H9 (cell line): ENCODE results near the gene NFATC2IP. TPM values are rescaled to one million over a fixed set of nuclear protein-coding genes. Genes with fewer than 3 reads are reported as not detected.
A peak's percentile ranks its signal among the peaks of the same experiment; 100 is the strongest.

ENCODE experiments used
- DNase-seq: peaks from one replicate; pipeline ENCODE4 v3.0.0-alpha.2; 2017
- H2AFZ ChIP-seq: one replicate; pipeline ENCODE4 v1.6.1; 2013; ENCODE audit warnings: mild to moderate bottlenecking, low read length, control low read depth, moderate library complexity
- H2AK5ac ChIP-seq: 2 replicates; pipeline ENCODE4 v1.6.1; 2013; ENCODE audit warnings: low read length, control low read depth, mixed read lengths; ENCODE audit not compliant: insufficient read length
- H2BK120ac ChIP-seq: one replicate; pipeline ENCODE4 v1.6.1; 2013; ENCODE audit warnings: low read depth, mild to moderate bottlenecking, low read length, control low read depth, inconsistent platforms; ENCODE audit not compliant: poor library complexity, severe bottlenecking
- H2BK12ac ChIP-seq: 2 replicates; pipeline ENCODE4 v1.6.1; 2013; ENCODE audit warnings: low read length, control low read depth, mixed read lengths, low read depth; ENCODE audit not compliant: insufficient read length
- H2BK15ac ChIP-seq: 2 replicates; pipeline ENCODE4 v1.6.1; 2013; ENCODE audit warnings: low read depth, low read length, control low read depth
- H2BK20ac ChIP-seq: one replicate; pipeline ENCODE4 v1.6.1; 2013; ENCODE audit warnings: low read depth, mild to moderate bottlenecking, low read length, control low read depth, inconsistent platforms; ENCODE audit not compliant: poor library complexity, severe bottlenecking
- H2BK5ac ChIP-seq: 2 replicates; pipeline ENCODE4 v1.6.1; 2013; ENCODE audit warnings: low read length, control low read depth, mixed read lengths; ENCODE audit not compliant: insufficient read length
- H3K14ac ChIP-seq: 2 replicates; pipeline ENCODE4 v1.6.1; 2013; ENCODE audit warnings: low read length, control low read depth; ENCODE audit not compliant: insufficient read depth
- H3K18ac ChIP-seq: 2 replicates; pipeline ENCODE4 v1.6.1; 2013; ENCODE audit warnings: low read depth, mild to moderate bottlenecking, mixed read lengths, low read length, control low read depth; ENCODE audit not compliant: insufficient read length
- H3K23ac ChIP-seq: 2 replicates; pipeline ENCODE4 v1.6.1; 2013; ENCODE audit warnings: low read length, control low read depth, mixed read lengths, low read depth; ENCODE audit not compliant: insufficient read length
- H3K23me2 ChIP-seq: 2 replicates; pipeline ENCODE4 v1.6.1; 2013; ENCODE audit warnings: low read depth, mild to moderate bottlenecking, mixed read lengths, low read length, control low read depth; ENCODE audit not compliant: insufficient read length, poor library complexity, severe bottlenecking
- H3K27ac ChIP-seq: 2 replicates; pipeline ENCODE4 v1.5.1; 2013; ENCODE audit warnings: low read length, control low read depth, mixed read lengths, low read depth; ENCODE audit not compliant: insufficient read length
- H3K27me3 ChIP-seq: 2 replicates; pipeline ENCODE4 v1.6.1; 2013; ENCODE audit warnings: low read length, control low read depth, inconsistent platforms; ENCODE audit not compliant: insufficient read depth
- H3K4ac ChIP-seq: 2 replicates; pipeline ENCODE4 v1.6.1; 2013; ENCODE audit warnings: low read depth, mild to moderate bottlenecking, control low read depth, inconsistent platforms, low read length, moderate library complexity
- H3K4me1 ChIP-seq: 2 replicates; pipeline ENCODE4 v1.6.1; 2013; ENCODE audit warnings: low read length, control low read depth, inconsistent platforms; ENCODE audit not compliant: insufficient read depth
- H3K4me2 ChIP-seq: 2 replicates; pipeline ENCODE4 v1.6.1; 2013; ENCODE audit warnings: low read length, control low read depth, mixed read lengths; ENCODE audit not compliant: insufficient read length, insufficient read depth
- H3K56ac ChIP-seq: 2 replicates; pipeline ENCODE4 v1.6.1; 2013; ENCODE audit warnings: low read depth, mild to moderate bottlenecking, mixed read lengths, low read length, control low read depth; ENCODE audit not compliant: insufficient read length
- H3K79me1 ChIP-seq: 2 replicates; pipeline ENCODE4 v1.6.1; 2013; ENCODE audit warnings: low read depth, mild to moderate bottlenecking, moderate library complexity, low read length, control low read depth, inconsistent platforms; ENCODE audit not compliant: insufficient read depth, poor library complexity, severe bottlenecking
- H3K79me2 ChIP-seq: 2 replicates; pipeline ENCODE4 v1.6.1; 2013; ENCODE audit warnings: low read length, control low read depth, inconsistent platforms; ENCODE audit not compliant: insufficient read depth
- H3K9ac ChIP-seq: 2 replicates; pipeline ENCODE4 v1.6.1; 2013; ENCODE audit warnings: low read length, control low read depth, mixed read lengths; ENCODE audit not compliant: insufficient read length; ENCODE audit errors: extremely low read depth
- H3K9me3 ChIP-seq: one replicate; pipeline ENCODE4 v1.6.1; 2013; ENCODE audit warnings: low read depth, low read length, inconsistent platforms; ENCODE audit not compliant: control insufficient read depth
- H3T11ph ChIP-seq: one replicate; pipeline ENCODE4 v1.6.1; 2013; ENCODE audit warnings: mild to moderate bottlenecking, low read length, control low read depth, inconsistent platforms
- H4K20me1 ChIP-seq: one replicate; pipeline ENCODE4 v1.6.1; 2013; ENCODE audit not compliant: control insufficient read depth, insufficient read length, insufficient read depth
- H4K5ac ChIP-seq: 2 replicates; pipeline ENCODE4 v1.6.1; 2013; ENCODE audit warnings: low read depth, mild to moderate bottlenecking, mixed read lengths, low read length, control low read depth; ENCODE audit not compliant: insufficient read length
- H4K8ac ChIP-seq: replicated peaks from 2 replicates; pipeline ENCODE4 v1.6.1; 2013; ENCODE audit warnings: low read length, control low read depth, mixed read lengths, low read depth; ENCODE audit not compliant: insufficient read length
- H4K91ac ChIP-seq: 2 replicates; pipeline ENCODE4 v1.6.1; 2013; ENCODE audit warnings: low read depth, mild to moderate bottlenecking, moderate library complexity, mixed read lengths, low read length, control low read depth; ENCODE audit not compliant: insufficient read length
- H3K27ac Mint-ChIP-seq, 3 experiments: 2 replicates in 2 of 3; 3 replicates in 1 of 3; pipeline ENCODE4 v1.8.0; 2020 to 2021; ENCODE audit warnings: mixed read lengths in 3 of 3, mild to moderate bottlenecking in 1 of 3, moderate library complexity in 1 of 3
- H3K27me3 Mint-ChIP-seq: 2 replicates; pipeline ENCODE4 v1.8.0; 2021; ENCODE audit warnings: low read depth, mild to moderate bottlenecking, moderate library complexity, mixed read lengths
- H3K36me3 Mint-ChIP-seq, 3 experiments: 2 replicates in 2 of 3; 3 replicates in 1 of 3; pipeline ENCODE4 v1.8.0; 2020 to 2021; ENCODE audit warnings: low read depth in 3 of 3, mixed read lengths in 3 of 3; ENCODE audit not compliant: insufficient read depth in 1 of 3
- H3K4me1 Mint-ChIP-seq, 2 experiments: 2 replicates each; pipeline ENCODE4 v1.8.0; 2020; ENCODE audit warnings: mixed read lengths in 2 of 2
- H3K4me3 Mint-ChIP-seq, 2 experiments: 2 replicates in 1 of 2; 3 replicates in 1 of 2; pipeline ENCODE4 v1.8.0; 2020 to 2021; ENCODE audit warnings: mild to moderate bottlenecking in 2 of 2, mixed read lengths in 2 of 2, moderate library complexity in 1 of 2
- H3K9me3 Mint-ChIP-seq, 2 experiments: 2 replicates in 1 of 2; 3 replicates in 1 of 2; pipeline ENCODE4 v1.8.0; 2020; ENCODE audit warnings: mild to moderate bottlenecking in 2 of 2, mixed read lengths in 2 of 2, moderate library complexity in 1 of 2
- WGBS: extraction: QIAGEN DNeasy Blood & Tissue Kit; methylation state at CpG from one replicate; pipeline ENCODE4 v1.1.7; 2013; ENCODE audit warnings: missing lambda C conversion rate, low lambda C conversion rate, mixed read lengths; ENCODE audit not compliant: insufficient read length; ENCODE audit errors: extremely low coverage; 5-methylcytosine and 5-hydroxymethylcytosine counted together
- total RNA-seq: library from RNA; stranded (reverse); gene quantifications from 2 replicates; pipeline ENCODE4 v1.2.1, GENCODE V29; 2021
- TF ChIP-seq, protein P1 (sequence below): fragments of 200-600 bp; sonication (generic); conservative IDR thresholded peaks from 3 replicates; pipeline ENCODE4 v1.8.0; 2021; ENCODE audit warnings: antibody characterized with exemption, mild to moderate bottlenecking

NFATC2IP gene
- total RNA-seq, 1 experiment from 2014 or later = 73.8 TPM

GRCh38 chr16:28935924-28936783 is 14.6 kb upstream of the NFATC2IP start:
- TF ChIP-seq, protein P1, sequence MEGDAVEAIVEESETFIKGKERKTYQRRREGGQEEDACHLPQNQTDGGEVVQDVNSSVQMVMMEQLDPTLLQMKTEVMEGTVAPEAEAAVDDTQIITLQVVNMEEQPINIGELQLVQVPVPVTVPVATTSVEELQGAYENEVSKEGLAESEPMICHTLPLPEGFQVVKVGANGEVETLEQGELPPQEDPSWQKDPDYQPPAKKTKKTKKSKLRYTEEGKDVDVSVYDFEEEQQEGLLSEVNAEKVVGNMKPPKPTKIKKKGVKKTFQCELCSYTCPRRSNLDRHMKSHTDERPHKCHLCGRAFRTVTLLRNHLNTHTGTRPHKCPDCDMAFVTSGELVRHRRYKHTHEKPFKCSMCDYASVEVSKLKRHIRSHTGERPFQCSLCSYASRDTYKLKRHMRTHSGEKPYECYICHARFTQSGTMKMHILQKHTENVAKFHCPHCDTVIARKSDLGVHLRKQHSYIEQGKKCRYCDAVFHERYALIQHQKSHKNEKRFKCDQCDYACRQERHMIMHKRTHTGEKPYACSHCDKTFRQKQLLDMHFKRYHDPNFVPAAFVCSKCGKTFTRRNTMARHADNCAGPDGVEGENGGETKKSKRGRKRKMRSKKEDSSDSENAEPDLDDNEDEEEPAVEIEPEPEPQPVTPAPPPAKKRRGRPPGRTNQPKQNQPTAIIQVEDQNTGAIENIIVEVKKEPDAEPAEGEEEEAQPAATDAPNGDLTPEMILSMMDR = no peak
- peak overlapping the region; percentile 25 for H3K9ac ChIP-seq

More at GRCh38 chr16:28935924-28936783, 14.6 kb upstream of the NFATC2IP start:
- H2AFZ ChIP-seq = no peak overlapping the region
- Mint-ChIP-seq H3K4me1 (peaks cover 5 to 6% of the 10 kb centered on the region in 2 experiments), H3K27me3 (peaks cover 15% of the 10 kb centered on the region), H3K4me3 (peak overlapping the region; percentile 45 to 66), H3K36me3 (no peaks in the 10 kb centered on the region; a peak in 1 of 7 replicates), H3K27ac (peak overlapping the region in 1 of 3 experiments; percentile 40; a peak in 2 of 7 replicates), H3K9me3 (no peaks in the 10 kb centered on the region)
- H4K20me1 ChIP-seq = no peaks in the 10 kb centered on the region
- no peak overlapping the region for H3K27ac ChIP-seq
- H3T11ph ChIP-seq = no peak overlapping the region
- H3K23me2 ChIP-seq = peaks cover 5% of the 10 kb centered on the region
- peak; percentile 95 for DNase-seq
- H2BK15ac ChIP-seq = no peak overlapping the region
- no peak overlapping the region for H3K4ac ChIP-seq
- no peak overlapping the region for H2BK20ac ChIP-seq
- H3K14ac ChIP-seq = no peak overlapping the region
- H3K18ac ChIP-seq = no peak overlapping the region
- no peak overlapping the region for H4K8ac ChIP-seq
- H3K79me2 ChIP-seq = no peaks in the 10 kb centered on the region
- no peak overlapping the region for H2AK5ac ChIP-seq
- H3K9me3 ChIP-seq = no peaks in the 10 kb centered on the region
- H2BK12ac ChIP-seq = no peak overlapping the region
- no peaks in the 10 kb centered on the region for H3K4me1 ChIP-seq
- H3K4me2 ChIP-seq = peak overlapping the region; percentile 58
- H4K5ac ChIP-seq = no peak overlapping the region
- WGBS = no CpG with 5 or more reads among the region's 36 CpGs
- H3K56ac ChIP-seq = no peak overlapping the region
- no peak overlapping the region for H3K23ac ChIP-seq
- H3K27me3 ChIP-seq = no peaks in the 10 kb centered on the region
- no peaks in the 10 kb centered on the region for H3K79me1 ChIP-seq
- H2BK120ac ChIP-seq = no peak overlapping the region
- no peak overlapping the region for H2BK5ac ChIP-seq
- H4K91ac ChIP-seq = no peak overlapping the region
